ENCODE data around the gene KLC1. TPM values are rescaled to one million over a fixed set of nuclear protein-coding genes. Genes with fewer than 3 reads are reported as not detected.

Gene KLC1
- total RNA-seq, 1 donor from 2014 or later: 303 TPM

DNA sequence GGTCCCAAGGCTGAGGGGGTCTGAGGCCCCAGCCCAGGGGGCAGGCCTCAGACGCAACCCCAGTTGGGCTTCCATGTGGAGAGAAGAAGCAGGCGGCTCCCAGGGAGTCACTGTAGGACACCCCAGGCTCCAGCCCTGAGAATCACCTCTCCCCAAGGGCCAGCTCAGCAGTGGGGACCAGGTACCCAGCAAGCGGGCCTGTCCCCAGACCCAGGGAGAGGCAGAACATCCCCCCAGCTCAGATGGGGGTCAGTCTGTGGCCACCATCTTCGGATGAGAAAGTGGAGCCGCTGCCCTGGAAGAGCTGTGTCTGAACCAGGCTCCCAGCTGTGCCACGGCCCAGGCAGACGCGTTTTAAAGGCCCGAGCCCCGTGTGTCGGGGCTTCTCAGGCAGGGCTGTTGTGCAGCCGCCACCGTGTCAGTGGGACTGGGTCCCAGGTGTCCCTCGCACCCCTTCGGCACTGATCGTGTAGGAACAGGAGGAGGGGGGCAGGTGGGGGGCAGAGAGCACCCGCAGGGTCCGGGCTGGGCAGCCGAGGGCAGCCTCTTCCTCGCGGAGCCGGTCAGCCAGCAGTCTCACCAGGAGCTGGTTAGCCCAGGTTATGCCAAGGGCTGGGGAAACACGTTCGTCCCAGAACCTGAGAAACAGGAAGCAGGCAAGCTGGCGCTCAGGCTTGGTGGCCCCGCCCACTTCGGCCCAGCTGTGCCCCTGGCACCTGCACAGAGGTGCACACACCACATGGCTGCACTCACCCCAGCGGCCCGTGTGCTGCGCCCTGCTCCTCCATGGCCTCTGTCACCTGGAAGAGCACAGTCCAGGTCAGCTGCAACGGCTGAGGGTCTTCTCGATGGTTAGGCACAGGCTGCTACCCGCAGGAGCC lies 69.6 kb downstream of the KLC1 start:
- DNase-seq (ENCODE audit: low spot score) (no peak), ATAC-seq (no peak)
- intact Hi-C loops (cut with DNase I): no loop called here

DNA sequence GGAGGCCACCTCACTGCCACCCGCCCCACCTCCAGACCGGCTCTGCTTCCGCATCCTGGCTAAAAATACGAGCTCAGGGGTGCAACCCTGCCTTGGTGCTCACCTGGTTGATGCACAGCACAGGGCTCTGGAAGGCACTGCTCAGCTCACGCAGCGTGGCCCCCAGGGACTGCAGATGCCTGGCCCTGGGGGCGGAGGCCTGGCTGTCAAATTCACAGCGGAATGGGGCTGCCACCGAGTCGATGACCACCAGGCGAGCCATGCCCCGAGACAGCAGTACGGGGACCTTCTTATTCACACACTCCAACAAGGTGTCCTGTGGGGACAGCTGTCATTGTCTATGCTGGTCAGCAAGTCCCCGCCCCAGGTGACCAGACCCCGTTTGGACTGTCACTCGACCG lies 70.2 kb downstream of the KLC1 start:
- DNase-seq (ENCODE audit: low spot score) (no peak), ATAC-seq (no peak)
- intact Hi-C loops (cut with DNase I): no loop called here

DNA sequence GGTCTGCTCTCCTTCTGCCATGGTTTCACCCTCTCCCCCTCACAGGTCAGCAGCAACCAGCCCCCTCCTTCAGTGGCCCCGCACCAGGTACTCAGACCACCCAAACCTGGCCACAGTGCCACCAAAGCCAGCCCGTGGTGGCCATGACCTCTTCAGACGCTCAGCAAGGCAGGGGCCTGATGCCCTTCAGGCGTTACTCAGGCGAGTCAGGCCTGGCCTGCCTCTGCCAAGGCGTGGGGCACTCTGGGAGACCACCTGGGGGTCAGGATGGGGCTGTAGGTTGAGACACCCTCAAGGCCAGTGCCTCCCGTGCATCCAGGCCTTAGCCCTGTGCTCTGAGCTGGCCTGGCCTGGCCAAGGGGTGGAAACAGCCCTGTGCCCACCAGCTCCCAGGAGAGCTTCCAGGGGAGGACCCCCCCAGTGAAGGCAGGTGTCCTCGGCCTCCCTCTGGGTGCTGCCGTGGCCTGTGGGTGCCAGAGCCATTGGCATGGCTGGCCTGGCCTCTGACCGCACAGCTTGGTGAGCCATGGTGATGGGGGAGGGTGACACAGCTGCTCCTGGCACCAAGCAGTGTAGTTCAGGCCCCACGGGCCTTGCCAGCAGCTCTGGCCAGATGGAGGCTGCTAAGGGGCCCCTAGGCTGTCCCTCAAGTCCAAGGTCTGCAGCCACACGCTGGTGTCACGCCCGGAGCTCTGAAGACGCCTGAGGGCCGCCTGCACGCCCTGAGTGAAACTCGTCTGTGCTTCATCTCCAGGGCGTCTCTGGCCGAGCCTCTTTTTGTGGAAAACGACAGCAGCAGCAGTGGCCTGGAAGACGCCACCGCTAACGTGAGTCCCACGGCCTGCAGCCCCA lies 71.1 kb downstream of the KLC1 start:
- intact Hi-C loops (cut with DNase I): no loop called here
- no peak for ATAC-seq

DNA sequence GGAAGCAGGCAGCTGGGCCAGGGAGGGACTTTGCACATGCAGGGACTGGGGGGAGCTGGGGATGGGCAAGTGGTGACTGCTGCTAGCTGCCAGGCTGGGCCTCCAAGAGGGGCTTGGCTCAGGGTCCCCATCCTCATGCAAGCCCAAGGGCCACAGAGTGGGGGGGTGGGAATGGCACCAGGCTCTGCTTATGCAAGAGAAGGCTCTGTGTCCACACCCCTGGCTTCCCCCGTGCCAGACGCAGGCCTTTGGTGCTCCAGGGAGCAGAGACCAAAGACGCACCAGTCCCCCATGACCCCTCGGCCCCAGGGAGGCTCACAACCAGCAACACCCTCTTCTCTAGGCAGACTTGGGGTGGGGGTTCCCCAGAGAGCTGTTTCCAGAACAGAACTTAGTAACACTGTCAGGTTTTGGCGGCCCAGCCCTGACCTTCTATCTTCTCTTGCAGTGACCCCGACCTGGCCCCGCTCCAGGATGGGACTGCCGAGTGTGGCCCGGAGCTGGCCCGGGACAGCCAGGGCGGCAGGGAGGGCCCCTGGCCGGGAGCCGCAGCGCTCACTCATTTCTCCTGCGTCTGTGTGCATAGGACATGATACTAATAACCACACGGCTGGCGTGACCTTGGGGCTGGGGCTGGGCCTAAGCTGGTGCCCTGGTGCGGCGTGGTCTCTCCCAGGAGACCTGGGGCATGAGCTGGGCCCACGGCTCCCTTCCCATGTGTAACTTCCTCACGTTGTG lies 71.9 kb downstream of the KLC1 start:
- intact Hi-C loops (cut with DNase I): no loop called here
- no peak for ATAC-seq
- no peak for DNase-seq (ENCODE audit: low spot score)

More for the DNA sequence above, 71.1 kb downstream of the KLC1 start:
- DNase-seq (ENCODE audit: low spot score): no peak

DNA sequence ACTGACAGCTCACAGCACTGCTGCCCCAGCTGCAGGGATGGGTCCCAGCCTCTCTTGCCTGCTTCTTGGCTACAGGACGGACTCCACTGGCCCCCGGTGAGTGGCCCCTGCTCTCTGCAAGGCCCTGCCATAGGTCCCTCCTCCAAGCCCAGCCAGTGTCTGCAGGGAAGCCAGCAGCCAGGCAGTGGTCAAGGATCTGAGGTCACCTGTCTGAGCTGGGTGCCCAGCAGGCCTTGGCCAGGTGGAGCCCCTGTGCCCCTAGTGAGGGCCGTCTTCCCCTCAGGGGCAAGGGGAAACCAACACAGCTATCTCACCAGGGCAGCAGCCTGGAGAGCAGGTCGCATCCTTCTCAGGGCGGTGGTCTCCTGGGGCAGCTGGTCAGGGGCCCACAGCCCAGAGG lies 73.1 kb downstream of the KLC1 start:
- DNase-seq (ENCODE audit: low spot score) (no peak), ATAC-seq (no peak)
- intact Hi-C loops (cut with DNase I): no loop called here

DNA sequence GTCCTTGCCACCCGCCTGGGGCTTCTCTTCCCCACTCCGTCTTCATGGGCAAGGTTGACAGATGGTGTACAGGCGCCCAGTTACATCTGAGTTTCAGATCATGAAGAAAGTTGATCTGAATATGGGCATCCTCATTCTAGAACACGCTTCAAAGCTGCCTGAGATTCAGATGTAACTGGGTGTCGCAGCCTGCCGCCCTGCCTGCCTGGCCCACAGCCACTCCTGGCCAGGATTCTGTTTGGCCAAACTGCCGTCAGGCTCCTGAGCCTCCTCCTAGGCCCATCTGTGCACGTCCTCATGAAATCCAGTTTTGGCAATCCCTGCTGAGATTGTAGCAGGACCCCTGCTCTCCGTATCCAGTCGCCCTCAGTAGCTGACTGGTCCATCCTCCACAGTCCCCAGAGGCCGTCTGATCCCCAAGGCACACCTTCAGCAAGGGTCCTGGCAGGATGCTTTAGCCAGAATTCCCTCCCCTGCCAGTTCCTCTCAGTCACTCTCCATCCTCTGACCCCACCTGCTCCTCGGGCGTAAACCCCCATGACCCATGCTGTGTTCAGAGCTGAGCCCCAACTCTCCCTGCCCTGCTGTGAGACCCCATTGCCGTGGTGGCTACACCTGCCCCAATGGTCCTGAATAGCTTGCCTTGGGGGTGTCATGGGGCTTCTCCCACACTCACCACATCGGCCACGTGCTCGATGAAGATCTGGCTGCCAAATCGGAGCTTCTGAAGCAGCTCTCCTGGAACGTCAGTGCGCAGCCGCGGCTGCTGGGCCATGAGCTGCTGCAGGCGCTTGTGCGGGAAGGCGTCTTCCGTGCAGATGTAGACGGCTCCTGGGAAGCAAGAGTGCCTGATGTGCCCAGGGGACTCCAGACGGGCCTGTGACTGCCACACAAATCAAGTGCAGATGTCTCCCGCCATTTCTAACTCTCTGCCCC lies 73.8 kb downstream of the KLC1 start:
- intact Hi-C loops (cut with DNase I): no loop called here
- ATAC-seq (no peak), DNase-seq (ENCODE audit: low spot score) (no peak)

DNA sequence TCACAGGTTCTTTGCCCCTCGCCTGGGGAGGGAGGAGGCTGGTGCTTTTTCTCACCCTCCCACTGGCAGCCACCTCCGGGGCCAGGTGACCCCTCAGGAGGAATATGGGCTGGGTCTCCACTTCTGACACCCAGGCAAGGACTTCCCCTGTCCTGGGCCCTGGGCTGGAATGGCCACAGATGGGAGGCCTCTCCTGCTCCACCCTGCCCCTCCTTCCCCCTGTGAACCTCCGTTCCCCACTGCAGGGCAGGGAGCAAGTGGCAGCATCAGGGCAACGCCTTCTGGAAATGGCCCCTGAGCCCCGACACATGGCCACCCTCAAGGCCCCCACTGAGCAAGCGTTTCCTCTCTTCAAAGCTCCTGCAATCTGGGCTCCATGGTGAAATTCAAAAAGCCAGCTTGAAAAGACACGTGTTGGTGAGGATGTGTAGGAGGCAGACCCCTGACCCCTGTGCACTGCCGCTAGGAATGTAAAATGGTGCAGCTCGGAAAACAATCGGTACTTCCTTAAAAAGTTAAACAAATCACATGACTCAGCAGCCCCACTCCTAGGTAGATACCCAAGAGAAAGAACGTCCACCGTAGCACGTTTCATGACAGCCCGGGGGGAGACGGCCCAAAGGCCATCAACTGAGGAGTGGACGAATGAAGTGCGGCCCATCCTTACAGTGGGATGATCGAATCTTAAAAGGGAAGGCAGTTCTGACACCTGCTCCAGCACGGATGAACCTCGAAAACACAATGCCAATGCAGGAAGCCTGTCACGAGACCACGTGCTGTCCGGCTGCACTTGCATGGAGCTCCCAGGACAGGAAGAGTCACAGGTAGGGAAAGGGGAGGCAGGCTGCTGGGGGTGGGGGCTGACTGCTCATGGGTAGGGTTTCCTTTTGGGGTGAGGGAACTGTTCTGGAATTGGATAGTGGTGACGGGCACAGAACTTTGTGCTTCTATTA lies 74.7 kb downstream of the KLC1 start:
- ATAC-seq (no peak), DNase-seq (ENCODE audit: low spot score) (no peak)
- intact Hi-C loops (cut with DNase I): no loop called here

DNA sequence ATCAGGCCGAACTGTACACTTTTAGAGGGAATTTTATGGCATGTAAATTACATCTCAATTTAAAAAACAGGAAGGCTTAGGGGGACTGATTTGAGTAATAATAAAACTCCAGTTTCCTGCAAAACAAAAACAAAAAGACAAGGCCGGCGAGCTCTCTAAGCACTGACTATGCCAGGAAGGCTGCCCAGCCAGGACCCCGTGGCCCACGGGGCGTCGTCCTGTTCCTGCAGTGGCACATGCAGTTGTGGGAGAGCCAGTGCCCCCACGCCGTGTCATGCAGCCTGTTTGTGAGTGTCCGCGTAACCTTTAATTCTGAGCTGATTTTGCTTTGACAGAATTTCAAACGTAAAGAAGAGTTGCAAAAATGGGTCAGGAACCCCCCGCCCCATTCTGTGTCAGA lies 75.7 kb downstream of the KLC1 start:
- ATAC-seq (no peak), DNase-seq (ENCODE audit: low spot score) (no peak)
- intact Hi-C loops (cut with DNase I): no loop called here

DNA sequence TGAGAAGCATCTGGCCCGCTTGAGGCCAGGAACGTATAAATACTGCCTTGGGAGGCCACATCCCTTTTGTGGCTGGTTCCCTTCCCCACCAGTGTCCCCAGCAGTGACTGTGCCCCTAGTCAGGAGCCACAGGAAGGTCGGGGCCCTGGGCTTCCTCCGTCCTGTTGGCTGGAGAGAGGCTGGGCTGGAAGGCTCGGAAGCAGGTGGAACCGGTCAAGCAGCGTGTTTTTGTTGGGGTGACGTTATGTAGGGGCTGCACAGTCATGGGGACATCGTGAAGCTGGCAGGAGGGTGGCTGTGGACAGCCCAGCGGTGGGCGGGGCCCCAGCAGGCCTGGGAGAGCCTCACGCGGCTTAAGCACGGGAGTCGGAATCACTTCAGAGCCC lies 76.1 kb downstream of the KLC1 start:
- intact Hi-C loops (cut with DNase I): no loop called here
- DNase-seq (ENCODE audit: low spot score) (no peak), ATAC-seq (peak; percentile 68)

DNA sequence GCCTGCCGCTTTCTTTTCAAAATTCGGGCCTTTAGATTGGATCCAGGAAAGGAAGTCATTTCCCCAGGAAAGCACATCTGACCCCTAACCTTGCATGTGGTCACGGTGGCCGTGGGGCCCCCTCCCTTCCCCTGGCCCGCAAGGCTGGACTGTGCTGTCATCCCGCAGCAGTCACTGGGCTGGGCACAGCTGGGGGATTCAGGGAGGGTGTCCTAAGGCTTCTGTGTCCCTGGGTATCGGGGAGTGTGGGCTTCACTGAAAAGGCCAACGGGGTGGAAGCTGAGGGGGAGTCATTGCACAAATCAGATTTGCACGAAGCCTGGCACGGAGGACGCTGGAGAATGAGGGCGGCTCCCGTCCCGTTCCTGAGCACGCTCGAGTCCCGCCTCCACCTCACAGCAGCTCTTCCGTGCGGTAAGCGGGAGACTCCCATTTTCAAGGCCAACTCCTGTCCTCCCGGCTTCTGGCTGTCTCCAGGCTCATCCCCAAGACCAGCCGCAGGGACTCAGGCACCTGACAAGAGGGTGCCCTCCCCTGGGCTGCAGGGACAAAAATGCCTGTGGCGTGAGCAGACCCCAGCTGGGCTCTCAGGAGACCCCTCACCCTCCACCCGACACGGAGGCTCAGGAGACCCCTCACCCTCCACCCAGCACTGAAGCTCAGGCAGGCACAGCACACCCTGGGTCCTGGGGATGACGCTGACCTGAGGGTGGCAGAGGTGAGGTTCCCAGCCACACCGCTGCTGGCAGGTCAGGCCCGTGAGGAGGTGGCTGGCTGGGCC lies 76.7 kb downstream of the KLC1 start:
- ATAC-seq: peak; percentile 37
- intact Hi-C loops (cut with DNase I): no loop called here
- no peak for DNase-seq (ENCODE audit: low spot score)

DNA sequence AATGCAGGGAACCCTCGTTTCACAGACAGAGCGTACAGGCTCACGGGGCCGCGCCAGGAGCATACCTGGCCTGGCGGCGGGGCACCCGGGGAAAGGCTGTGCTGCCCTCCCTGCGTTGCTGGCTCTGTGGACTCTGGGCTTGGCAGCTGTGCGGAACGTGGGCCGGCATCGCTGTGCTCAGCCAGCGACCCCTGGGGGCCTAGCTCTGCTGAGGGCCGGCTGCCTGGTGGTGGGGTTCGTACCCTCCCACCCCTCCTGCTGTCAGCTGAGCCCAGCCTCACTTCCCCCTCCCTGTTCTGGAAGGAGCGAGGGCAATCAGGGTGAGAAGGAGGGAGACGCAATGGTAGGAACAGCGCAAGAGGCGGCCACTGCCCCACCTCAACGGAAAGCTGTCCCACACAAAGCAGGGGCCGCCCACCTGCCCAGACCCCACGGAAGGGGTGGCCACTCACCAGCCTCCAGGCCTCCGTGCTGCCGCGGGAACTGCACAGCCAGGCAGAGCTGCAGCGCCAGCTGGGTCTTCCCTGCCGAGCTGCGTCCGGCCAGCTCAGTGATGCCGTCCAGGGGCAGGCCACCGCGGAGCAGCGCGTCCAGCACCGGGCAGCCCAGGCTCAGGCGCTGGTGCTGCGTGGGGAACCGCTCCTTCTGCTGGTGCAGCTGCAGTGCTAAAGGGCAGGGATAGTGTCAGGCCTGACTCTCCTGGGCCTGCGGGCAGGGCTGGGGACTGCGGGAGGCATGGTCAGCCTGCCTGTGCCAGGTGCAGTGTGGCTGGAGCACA lies 77.7 kb downstream of the KLC1 start:
- ATAC-seq (no peak), DNase-seq (ENCODE audit: low spot score) (no peak)
- intact Hi-C loops (cut with DNase I): no loop called here

DNA sequence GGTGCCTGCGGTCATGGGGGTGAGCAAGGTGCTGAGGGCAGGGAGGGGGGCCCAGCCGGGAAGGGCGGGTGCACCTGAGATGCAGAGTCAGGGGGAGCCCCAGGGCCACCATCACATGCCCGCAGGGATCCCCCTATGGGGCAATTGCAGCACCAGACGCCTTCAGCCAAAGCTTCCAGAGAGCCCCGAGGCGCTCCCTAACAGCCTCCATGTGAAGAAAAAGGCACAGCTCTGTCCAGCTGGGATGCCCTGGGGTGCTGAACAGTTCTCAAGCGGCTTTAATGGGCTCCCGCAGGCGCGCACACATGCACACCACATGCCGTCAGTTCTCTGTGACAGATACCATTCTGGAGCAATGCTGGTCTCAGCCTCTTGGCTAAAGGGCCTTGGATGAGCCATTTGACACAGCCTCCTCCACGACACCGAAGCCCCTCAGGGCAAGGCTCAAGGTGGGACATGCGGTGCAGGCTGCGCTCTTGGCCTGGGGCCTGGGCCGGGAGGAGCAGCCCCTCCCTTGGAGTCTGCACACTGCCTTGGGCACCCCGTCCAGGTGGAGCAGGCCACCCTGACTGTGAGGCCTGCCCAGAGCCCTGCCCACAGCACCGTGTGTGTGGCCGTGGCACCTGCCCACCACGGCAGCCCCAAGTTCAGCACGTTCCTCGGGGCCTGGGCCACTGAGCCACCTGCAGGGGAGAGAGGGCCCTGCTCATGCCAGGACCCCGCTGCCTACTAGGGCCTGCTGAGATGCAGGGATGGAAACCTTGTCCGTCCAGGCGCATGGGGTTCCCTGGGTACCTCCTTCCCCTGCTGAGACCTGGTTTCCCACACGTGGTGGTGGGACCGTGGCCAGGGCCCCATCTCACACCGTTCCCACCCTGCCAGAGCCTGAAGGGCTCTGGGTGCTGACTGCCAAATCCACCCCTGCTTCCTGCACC lies 78.6 kb downstream of the KLC1 start:
- no peak for ATAC-seq
- no peak for DNase-seq (ENCODE audit: low spot score)
- intact Hi-C loops (cut with DNase I): no loop called here

DNA sequence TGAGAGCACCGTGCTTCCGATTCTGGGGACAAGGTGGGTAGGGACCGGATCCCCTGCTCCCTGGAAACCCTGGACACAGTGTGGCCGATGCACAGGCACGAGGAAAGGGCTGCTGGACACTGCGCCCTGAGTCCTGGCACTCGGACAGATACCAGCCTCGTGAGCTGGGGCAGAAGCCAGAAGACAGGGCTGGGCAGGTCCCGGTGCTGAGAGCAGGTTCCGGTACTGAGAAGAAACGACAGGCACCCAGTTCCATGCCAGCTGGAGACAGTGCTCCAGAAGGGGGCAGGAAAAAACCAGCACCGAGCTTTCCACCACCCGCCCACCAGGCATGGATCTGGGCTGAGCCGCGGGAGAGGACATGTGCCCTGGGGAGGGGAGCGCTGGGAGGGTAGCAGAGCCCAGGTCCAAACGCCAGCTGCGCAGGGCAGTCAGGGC lies 79.8 kb downstream of the KLC1 start:
- intact Hi-C loops (cut with DNase I): no loop called here
- DNase-seq (ENCODE audit: low spot score): no peak
- no peak for ATAC-seq

DNA sequence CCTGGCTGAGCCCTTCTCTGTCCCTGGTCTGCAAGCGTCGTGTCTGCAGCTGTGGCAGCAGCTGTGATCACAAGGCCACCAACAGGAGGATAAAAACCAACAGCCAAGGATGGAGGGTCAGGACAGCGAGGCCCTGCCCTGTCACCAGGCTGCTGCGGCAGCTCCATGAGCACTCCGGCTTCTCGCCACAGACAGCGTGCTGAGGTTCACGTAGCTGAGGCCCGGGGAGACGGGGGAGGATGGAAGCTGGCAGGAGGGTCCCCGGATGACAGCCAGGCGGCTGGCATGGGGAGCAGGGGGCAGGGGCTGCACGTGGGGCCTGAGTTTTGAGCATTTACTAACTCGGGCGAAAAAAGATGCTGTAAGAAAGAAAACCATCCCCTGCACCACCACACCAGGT lies 80.8 kb downstream of the KLC1 start:
- intact Hi-C loops (cut with DNase I): no loop called here
- DNase-seq (ENCODE audit: low spot score) (no peak), ATAC-seq (no peak)

DNA sequence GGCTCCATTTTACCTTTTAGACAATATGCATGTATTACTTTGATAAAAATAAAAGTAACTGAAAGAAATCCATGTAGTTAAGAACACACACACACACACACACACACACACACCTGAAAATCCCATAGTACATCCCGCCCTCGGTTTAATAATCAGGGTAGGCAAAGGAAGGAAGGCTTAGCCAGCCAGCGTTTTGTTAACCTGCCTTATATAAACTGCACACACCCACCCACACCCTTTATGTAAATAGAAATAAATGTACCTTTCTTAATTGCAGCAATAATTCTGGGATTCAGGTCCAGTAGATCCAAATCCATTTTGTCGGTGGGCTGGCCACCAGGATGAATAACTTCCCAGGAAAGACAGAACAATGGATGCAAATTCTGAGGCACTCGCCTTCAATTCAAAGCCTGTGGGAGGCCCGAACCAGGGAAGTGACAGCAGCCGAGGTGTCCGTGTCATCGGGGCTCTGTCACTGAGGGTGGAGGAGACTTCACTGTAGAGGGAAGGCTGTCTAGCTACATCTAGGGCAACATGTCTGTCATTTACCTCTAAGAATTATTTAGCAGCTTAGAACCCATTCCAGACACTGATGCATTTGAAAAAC lies 81.9 kb downstream of the KLC1 start:
- DNase-seq (ENCODE audit: low spot score) (no peak), ATAC-seq (no peak)
- intact Hi-C loops (cut with DNase I): no loop called here

All from sciatic nerve (tissue), 2 donors.